ENCODE results near the gene TFIP11.

TFIP11 gene

DNA sequence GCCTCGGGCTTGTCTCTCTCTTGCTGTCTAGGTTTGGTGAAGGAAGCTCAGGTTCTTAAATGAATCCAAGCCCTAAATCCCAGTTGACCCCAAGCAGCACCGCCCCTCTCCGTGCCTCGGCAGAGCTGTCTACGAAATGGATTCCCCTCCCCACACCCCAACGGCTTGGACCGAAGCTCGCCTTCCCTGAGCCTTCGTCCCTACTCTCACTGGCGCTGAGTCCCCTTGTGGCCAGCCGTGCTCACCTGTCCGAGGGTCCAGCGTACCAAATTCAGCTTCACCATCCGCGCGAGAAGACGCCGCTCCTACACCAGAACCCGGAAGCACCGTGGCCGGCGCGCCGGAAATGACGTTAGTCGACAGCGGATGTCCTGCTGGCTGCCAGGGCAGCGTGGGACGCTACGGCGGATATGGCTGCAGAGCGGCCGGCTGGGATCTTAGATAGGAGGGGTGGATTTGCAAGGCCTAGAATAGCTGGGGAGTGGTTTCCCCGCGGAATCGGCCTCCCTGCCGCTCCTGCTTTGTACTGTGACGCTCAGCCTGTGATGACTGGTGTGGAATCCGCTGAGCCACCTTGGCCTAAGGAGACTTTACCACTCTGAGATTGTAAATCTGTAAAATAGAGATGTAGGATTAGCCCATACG is at the start of gene TFIP11:
TFIP11 (minus strand) TSS at position 325 of the 645 bp plus-strand sequence. CDS start 2,201 bp downstream, outside the sequence.
- peak; percentile 54 to 97 (median 91) for DNase-seq

GRCh38 chr22:26561756-26562417 is 49.6 kb upstream of the TFIP11 start:
- peak in 24 of 51 donors; percentile 6 to 70 (median 36) for DNase-seq

- DNase-seq = no peak
Observed at GRCh38 chr22:26559961-26560575, 47.8 kb upstream of the TFIP11 start.

DNA sequence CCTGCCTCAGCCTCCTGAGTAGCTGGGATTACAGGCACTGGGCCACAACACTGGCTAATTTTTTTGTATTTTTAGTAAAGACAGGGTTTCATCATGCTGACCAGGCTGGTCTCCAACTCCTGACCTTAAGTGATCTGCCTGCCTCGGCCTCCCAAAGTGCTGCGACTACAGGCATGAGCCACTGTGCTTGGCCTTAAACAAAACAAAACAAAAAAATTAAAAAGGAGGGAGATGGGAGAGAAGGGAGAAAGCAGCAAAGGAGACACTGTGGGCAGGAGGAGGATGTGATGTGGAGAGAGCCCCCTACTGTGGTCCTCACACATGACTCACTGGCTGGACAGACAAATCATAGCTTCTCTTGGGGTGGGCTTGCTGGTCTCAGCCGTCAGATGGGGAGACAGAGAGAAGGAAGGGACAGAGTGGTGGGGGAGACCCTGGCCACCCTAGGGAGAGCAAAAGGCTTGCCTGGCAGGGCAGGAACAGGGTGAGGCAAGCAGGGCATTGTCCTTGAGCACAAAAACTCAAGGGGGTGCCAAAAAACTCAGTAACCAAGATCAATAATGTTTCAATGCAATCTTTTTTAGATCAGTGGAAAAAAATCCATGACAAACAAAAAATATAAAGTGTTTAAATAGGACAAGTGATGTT is 46.1 kb upstream of the TFIP11 start:
- no peak for DNase-seq

GRCh38 chr22:26556904-26557303 is 44.6 kb upstream of the TFIP11 start:
- DNase-seq = no peak

DNA sequence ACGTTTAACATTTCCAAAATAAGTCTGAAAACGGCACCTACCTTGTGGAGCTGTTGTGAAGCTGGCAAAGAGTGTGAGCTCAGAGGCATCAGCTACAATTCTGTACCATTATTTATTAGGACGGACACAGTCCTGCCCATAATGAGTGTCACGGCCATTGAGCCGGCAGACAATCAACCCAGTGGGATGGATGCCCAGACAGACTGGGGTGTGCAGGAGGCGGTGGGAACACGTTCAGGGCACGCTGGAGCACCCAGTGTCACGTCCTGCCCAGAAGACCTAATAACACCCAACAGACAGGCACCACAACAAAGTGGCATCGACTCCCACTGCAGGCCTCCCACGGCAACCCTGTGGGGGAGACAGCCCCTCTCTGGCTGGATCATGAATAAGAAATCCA is 43.2 kb upstream of the TFIP11 start:
- peak in 2 of 51 donors; percentile 15 to 16 for DNase-seq

- no peak for DNase-seq
Observed at GRCh38 chr22:26554956-26555355, 42.7 kb upstream of the TFIP11 start.

DNA sequence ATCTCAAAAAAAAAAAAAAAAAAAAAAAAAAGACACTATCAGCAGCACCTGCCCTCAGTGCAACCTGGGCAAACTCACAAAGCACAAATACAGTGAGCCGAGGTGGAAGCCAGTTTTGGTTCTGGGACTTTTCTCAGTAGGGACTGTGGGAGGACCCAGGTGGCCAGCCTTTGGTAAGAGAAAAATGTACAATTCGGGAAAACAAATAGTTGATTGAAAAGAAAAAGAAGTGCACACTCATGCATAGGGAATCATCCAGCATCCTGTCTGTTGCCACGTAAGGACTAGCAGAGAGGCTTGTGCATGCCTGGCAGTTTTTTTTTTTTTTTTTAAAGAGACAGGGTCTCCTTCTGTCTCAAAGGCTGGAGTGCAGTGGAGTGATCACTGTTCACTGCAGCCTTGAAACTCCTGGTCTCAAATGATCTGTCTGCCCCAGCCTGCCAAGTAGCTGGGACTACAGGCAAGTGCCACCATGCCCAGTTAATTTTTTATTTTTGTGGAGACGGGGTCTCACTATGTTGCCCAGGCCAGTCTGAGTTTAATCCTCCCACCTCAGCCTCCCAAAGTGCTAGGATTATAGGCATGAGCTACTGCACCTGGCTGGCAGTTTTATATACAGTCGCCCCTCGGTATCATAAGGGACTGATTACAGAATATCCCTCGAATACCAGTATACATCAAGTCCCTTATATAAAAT is 40.9 kb upstream of the TFIP11 start:
- no peak for DNase-seq

GRCh38 chr22:26552466-26552865 is 40.2 kb upstream of the TFIP11 start:
- DNase-seq = no peak

DNA sequence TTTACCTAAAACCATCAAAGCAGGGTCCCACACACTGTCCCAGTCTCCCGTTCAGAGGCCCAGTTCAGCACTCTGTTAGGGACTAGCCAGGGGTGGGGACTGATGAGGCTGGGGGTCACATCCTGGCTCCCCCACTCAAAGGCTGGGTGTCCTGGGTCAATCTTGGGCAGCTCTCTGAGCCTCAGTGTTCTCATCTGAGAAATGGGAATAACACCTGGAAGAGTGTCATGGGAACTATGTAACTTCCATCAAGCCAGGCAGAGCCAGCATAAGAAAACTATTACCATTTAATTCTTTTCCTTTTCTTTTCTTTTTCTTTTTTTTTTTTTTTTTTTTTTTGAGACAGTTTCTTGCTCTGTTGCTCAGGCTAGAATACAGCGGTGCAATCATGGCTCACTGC is 39.3 kb upstream of the TFIP11 start:
- DNase-seq = no peak

DNA sequence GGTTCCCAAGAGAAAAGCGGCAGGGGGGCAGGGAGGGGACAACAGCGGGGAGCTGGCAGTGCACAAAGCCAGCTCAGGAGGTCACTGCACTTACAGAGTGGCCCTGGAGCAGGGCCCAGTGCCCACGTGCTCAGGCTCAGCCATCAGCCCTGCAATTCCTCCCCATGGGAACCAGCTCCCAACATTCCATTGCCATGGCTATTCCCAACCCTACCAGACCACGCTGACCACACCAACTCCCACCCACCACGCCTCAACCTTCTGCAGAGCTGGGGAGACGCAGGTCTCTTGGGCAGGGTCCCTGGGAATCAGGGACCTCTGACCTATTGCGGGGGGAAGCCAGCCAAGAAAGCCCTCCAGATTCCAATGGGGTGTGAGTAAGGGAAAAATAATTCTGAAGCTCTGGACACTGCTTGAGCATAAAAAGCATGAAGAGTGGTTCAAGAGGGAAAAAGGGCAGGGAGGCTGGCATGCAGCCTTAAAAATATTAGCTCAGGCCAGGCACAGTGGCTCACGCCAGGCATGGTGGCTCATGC is 38.3 kb upstream of the TFIP11 start:
- peak in 35 of 51 donors; percentile 9 to 75 (median 40) for DNase-seq

- no peak for DNase-seq
Observed at GRCh38 chr22:26549902-26550497, 37.7 kb upstream of the TFIP11 start.

DNA sequence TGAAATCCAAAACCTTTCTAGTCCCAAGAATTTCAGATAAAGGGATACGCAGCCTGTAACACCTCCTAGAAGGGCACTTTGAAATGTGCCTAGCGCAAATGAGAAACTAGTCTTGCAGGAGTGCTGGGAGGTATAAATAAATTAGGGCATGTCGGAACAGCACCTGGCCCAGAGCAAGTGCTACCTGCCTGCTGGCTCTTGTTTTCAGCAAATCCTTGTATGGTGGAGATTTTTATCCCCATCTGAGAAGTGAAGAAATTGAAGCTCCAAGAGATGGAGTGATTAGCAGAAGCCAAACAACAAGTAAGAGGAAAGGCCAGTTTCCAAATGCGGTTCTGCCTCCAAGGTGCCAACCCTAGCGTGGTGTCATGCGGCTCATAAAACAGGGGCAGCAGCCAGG is 36.7 kb upstream of the TFIP11 start:
- DNase-seq = no peak

GRCh38 chr22:26548303-26548702 is 36.0 kb upstream of the TFIP11 start:
- no peak for DNase-seq

DNA sequence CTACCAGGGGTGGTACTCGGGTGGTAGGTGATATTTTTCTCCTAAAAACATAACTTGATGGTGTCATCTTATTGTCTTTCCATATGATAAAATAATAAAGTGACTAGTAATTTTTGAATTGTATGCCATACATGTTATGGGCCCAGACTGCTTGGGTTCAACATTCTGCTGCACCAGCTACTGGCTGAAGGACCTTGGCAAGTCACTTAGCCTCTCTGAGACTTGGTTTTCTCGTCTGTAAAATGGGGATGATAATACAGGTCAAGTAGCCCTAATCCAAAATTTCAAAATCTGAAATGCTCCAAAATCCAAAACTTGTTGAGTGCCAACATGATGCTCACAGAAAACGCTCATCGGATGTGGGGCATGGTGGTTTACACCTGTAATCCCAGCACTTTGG is 35.6 kb upstream of the TFIP11 start:
- DNase-seq = no peak

- no peak for DNase-seq
Observed at GRCh38 chr22:26547426-26547825, 35.2 kb upstream of the TFIP11 start.

- peak in 17 of 51 donors; percentile 9 to 60 (median 40) for DNase-seq
Observed at GRCh38 chr22:26546282-26546681, 34.0 kb upstream of the TFIP11 start.

DNA sequence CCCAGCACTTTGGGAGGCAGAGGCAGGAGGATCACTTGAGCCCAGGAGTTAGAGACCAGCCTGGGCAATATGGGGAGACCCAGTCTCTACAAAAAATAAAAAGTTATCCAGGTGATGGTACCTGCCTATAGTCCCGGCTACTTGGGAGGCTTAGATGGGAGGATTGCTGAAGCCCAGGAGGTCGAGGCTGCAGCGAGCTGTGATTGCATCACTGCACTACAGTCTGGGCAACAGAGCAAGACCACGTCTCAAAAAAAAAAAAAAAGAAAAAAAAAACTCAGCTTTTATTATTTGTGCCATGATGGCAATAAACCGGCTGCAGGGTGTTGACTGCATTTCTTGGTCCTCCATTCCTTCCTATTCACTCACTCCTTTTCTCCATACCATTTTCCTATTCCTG is 33.6 kb upstream of the TFIP11 start:
- DNase-seq = no peak

DNA sequence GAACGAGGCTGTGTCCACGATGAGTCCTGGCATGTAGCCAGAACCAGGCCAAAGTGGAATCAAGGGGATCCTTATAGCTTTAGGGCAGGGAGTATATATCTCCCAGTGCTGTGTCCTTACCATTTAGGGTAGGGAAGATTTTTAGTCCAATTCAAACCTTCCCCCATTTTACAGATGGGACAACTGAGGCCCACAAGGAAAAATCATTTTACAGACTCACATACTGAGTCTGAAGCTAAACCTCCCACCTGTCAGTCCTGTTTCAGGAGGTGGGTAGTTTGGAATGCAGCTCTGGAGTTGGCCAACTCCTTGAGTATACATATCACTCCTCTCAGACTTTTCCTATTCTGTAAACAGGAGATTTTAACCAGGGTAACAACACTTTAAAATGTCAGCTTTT is 33.1 kb upstream of the TFIP11 start:
- DNase-seq = no peak

- DNase-seq = no peak
Observed at GRCh38 chr22:26544489-26544888, 32.2 kb upstream of the TFIP11 start.

DNA sequence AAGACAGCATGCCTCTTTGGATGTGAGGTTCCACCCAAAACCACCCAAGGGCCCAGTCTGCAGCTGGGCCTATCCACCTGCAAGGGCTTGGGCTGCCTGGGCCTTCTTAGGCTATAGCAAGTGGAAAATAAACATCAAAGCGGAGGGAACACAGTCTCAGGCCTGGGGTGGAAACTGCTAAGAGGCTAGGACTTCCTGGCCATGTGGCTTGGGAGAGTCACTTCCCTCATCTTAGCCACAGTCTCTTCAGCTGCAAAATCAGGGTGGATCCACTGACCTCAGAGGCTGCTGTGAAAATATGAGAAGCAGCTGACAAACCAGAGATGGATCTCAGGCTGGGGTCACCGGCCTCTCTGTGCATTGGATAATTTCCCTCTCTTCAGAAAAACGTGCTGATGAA is 30.6 kb upstream of the TFIP11 start:
- no peak for DNase-seq
